ENCODE measurements around the gene GPR84.

Gene GPR84

DNA sequence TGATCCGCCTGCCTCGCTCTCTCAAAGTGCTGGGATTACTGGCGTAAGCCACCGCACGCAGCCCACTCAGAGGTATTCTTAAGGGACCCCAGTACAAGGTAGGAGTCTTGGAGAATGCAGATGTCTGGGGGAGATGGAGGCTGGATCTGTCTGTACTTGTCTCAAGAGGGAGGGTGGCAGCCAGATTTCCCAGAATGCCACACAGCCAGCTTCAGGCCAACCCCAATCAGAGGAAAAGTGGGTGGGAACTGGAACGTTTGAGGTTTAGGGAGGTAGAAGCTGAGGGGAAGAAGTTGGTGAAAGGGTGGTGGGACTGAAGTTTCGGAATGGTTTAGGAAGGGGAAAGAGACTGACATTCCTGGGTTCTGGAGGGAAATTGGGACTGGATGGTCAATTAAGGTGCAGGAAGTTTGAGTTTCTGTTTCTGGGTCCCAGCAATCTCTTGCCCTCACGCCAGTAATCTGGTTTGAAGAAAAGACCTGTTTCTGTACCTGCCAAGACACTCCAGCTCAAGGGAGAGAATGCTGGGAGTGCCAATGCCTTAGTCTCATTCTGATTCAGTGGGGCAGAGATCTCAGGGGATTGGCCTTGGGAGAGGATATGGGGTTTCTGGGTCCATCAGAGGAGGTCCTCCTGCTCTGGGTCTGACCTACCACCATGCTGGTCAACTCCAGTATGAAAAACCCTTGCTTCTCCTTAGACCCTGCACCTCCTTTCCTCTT, 28.4 kb upstream of the GPR84 start:
- no peak for DNase-seq (ENCODE audit: low read depth in 3 of 3, low spot score in 1 of 3)

- peak in 2 of 3 donors; percentile 37 to 56 for DNase-seq (ENCODE audit: low read depth in 3 of 3, low spot score in 1 of 3)
Measured at GRCh38 chr12:54390668-54391551, 26.6 kb upstream of the GPR84 start.

DNA sequence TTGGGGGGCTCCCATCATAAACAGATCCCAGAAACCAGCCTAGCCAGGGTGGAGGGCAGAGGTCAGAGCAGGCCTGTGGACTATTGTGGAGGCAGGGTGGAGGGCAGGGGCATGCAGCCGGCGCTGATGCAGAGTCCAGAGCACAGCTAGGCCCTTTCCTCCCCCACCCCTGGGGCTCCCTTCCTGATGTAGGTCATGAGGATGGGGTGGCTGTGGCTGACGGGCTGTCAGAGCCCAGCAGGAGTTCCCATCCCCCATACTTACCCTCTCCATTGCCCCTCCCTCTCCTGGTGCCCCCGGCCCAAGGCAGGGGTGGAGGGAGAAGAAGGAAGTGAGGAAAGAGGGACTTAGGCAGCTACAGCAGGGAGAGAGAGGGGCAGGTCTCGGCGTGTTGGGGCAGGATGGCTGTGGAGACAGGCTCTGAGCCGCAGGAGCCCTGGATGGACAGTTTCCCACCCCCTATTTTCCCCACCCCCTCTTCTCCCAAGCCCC, 25.9 kb upstream of the GPR84 start:
- no peak for DNase-seq (ENCODE audit: low read depth in 3 of 3, low spot score in 1 of 3)

DNA sequence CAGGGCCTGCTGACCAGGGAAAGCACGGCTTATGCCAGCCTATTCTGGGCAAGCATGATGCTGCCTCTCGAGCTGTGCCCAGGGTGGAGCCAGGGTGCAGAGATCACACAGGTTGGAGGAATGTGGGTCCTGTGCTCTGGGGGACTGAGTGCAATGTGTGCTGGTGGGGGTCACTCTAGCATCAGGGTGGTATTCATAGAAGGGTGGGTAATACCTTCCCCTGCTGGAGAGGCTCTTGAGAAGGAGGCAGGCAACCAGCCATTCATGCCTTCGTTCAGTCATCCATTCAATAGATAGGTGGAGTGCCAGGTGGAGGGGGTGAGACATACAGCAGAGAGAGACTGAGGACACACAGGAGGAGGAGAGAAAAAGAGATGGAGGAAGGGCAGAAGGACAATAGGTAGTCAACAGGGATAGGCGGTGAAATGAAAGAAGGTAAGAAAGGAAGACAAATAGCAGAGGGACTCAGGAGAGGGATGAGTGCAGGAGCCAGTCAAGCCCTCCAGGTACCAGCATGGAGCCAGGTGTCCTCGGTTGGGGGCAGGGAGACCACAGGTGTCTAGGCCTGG, 25.4 kb upstream of the GPR84 start:
- DNase-seq (ENCODE audit: low read depth in 3 of 3, low spot score in 1 of 3) = no peak

GRCh38 chr12:54389134-54389508, 24.8 kb upstream of the GPR84 start:
- no peak for DNase-seq (ENCODE audit: low read depth in 3 of 3, low spot score in 1 of 3)

DNA sequence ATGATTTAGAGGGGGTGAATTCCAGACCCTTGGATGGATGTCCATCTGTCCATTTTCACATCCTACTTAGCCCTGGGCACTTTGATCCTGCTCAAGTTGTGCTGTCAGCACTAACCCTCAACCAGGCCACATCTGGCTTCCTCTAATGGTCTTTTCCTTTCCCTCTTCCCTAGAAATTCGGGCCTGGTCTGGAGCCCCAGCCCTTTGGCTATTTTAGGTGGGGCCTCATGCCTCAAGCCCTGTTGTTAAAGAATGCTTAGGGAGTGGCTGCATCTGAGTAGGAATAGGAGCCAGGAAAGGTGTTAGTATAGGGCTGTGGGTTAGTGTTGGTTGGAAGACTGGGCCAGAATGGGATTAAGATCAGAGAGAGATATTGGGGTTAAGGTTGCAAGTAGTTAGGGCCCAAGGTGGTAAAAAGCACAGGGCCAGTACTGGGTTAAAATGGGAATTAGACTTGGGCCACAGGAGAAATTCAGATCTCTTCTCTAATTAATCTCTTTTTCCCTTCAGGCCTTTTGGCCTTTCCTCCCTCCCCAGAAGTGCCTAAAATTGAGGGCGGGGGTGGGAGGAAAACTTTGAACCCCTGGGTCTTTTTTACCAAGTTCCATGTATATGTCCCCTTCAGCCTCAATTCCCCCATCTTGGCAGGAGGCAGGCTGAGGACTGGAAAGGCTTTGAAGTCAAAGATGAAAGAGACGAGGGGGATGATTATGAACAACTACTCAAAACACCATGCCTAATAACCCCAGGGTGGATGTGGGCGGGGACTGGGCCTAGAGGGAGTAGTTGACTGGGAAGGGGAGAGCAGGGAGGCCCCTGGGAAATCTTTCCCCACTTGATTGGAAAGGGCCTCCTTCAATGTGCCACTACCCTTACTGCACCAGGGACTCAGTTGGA, 24.2 kb upstream of the GPR84 start:
- no peak for DNase-seq (ENCODE audit: low read depth in 3 of 3, low spot score in 1 of 3)

GRCh38 chr12:54387114-54387467, 22.8 kb upstream of the GPR84 start:
- DNase-seq (ENCODE audit: low read depth in 3 of 3, low spot score in 1 of 3) = no peak

DNA sequence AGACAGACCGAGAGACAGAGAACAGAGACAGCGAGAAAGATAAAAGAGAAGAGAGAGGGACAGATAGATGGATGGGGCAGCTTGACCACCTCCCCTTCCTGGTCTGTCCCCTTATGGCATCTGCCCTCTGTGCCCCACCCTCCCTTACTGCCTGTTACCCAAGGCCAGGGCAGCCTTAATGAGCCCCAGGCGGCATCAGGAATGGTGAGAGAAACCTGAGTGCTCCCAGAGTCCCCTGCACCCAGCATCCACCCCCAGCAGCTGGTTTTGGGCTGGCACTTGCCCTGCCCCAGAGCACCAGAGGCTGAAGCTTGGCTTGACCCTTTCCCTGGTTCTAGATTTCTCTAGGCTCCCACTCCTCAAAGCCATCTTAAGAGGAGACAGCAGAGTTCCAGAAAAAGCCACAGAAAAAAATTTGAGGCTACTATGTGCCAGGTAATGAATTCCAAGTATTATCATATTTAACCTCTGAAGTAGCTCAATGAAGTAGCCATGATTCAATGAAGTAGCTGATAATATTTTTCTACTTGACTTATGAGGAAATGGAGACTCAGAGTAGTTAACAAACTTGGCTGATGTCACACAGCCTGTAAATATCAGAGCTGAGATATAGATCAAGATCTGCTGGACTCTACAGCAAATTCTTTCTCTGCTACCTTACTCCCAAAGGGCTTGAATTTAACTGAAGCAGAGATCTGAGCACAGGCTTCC, 22.3 kb upstream of the GPR84 start:
- DNase-seq (ENCODE audit: low read depth in 3 of 3, low spot score in 1 of 3) = no peak

DNA sequence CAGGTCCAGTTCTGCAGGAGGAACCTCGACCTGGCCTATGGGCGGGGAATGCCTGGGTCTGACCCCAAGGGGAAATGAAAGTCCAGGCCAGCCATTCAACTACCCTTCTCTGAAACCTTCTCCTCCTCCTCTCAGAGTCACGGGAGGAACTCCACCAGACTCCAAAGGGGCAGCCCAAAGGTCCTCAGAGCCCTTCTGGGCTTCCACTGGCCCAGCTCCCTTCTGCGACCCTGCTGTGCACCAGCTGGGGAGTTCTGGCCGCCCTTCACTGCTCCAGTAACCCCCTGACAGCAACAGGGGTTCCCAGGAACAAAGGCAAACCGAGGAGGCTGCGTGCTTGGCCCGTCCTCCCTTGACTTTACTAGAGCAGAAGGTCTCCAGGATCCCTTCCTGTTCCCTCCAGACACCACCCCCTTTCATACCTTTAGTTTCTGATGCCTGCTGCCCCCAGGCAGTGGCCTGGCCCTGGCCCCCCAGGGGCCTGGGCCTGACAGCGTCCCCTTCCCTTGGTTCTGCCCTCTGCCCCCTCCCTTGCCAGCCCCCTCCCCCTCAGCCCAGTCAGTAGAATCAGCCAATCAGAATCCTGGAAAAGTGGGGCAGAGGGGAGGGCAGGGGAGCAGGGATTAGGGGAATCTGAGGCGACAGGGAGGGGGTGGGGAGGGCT, 21.1 kb upstream of the GPR84 start:
- DNase-seq (ENCODE audit: low read depth in 3 of 3, low spot score in 1 of 3) = no peak

GRCh38 chr12:54384591-54385041, 20.3 kb upstream of the GPR84 start, which contains the start of gene ZNF385A:
Gene ZNF385A (minus strand): TSS chr12:54384733. CDS start chr12:54384514, 219 bp downstream.
- no peak for DNase-seq (ENCODE audit: low read depth in 3 of 3, low spot score in 1 of 3)

- no peak for DNase-seq (ENCODE audit: low read depth in 3 of 3, low spot score in 1 of 3)
Measured at GRCh38 chr12:54383041-54383609, 18.8 kb upstream of the GPR84 start.

- DNase-seq (ENCODE audit: low read depth in 3 of 3, low spot score in 1 of 3) = no peak
Measured at GRCh38 chr12:54381136-54381535, 16.9 kb upstream of the GPR84 start.

DNA sequence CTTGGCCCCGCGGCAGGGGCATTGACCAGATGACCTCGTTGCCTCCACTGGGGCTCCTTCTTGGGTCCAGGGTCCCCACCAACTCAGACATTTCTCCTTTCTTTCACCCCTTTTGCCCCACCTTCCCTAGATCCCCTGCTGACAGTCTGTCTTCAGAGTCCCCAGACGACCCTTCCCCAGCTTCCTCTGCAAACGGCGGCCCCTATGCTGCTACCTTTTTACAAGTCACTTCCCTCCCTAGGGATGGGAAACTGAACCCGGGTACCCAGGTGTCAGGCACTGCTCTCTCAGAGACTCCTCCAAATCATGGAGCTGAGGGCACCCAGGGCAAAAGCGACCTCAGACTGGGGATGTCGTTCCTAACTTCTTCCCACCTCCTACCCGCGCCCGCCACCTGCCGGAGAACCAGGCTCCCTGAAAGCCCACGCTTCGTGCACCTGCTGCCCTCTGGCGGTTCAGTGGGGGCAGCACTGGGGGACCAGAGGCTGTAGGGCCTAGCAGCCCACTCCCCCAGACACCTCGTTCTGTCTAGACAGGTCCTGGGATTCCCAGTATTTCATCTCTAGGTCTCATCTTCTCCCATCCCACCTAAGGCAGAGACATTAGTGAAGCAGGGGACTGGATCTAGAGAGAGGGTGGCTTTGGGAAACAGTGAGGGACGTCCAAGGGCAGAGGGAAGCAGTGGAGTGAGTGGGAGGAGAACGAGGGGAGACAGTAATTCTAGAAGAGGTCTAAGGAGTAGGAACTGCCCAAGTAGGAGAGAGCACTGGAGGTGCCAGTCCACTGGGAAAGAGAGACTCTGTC, 15.3 kb upstream of the GPR84 start:
- DNase-seq (ENCODE audit: low read depth in 3 of 3, low spot score in 1 of 3) = peak; percentile 65 to 87 (median 76)

- DNase-seq (ENCODE audit: low read depth in 3 of 3, low spot score in 1 of 3) = no peak
Measured at GRCh38 chr12:54378796-54379397, 14.6 kb upstream of the GPR84 start.

- DNase-seq (ENCODE audit: low read depth in 3 of 3, low spot score in 1 of 3) = no peak
Measured at GRCh38 chr12:54377797-54378515, 13.7 kb upstream of the GPR84 start.

GRCh38 chr12:54377007-54377406, 12.7 kb upstream of the GPR84 start:
- DNase-seq (ENCODE audit: low read depth in 3 of 3, low spot score in 1 of 3) = no peak

DNA sequence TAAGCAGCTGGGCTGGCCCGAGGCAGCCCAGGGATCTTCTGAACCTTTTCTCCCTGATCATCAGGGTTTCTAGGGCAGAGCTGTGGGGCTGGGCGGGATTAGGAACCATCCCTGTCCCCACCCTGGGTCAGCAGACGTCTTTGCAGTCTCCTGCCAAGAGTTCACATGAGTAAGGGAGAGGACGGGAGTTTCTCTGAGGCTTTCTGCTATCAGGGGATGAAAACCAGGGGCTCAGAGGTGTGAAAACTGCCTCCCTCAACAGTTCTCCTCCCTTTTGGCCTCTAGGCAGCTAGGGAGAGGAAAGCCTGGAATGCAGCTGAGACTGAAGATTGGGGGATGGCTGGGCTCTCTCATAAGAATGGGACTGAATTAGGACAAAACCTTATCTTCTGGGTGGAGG, 12.3 kb upstream of the GPR84 start:
- no peak for DNase-seq (ENCODE audit: low read depth in 3 of 3, low spot score in 1 of 3)

DNA sequence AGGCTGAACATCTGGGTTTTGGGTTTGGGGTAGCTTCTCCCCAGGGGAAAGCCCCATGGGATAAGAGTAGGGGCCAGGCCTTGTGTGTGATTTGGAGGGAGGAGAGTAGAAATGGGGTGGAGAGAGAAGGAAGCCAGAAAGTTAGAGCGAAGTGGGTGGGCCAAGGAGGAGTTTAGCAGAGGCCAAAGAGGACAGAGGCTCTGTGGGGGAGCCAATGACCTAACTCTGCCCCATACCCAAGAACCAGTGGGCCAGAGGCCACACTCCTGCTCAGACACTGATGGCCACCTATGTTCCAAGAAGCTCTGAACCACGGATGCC, 10.9 kb upstream of the GPR84 start:
- DNase-seq (ENCODE audit: low read depth in 3 of 3, low spot score in 1 of 3) = no peak
